SU-DHL-6 (cell line): ENCODE data around the gene POU6F2.

Experiments
- H2AFZ ChIP-seq: fragments of 200-600 bp; sonication (generic); 2 replicates; pipeline ENCODE4 v1.6.1; 2014; ENCODE audit warnings: low read depth, mild to moderate bottlenecking, moderate library complexity, mixed read lengths, antibody characterized with exemption, low read length; ENCODE audit not compliant: severe bottlenecking
- H3F3A ChIP-seq: fragments of 200-600 bp; shearing (Covaris generic); 2 replicates; pipeline ENCODE4 v1.6.0; 2016; ENCODE audit warnings: antibody characterized with exemption, mild to moderate bottlenecking; ENCODE audit not compliant: insufficient read depth
- H3K27ac ChIP-seq: fragments of 200-600 bp; sonication (generic); 2 replicates; pipeline ENCODE4 v1.5.1; 2016; ENCODE audit warnings: low read depth, mild to moderate bottlenecking, low read length, moderate library complexity, mixed read lengths
- H3K27me3 ChIP-seq: fragments of 200-600 bp; sonication (generic), shearing (Covaris generic); 2 replicates; pipeline ENCODE4 v1.6.0; 2014; ENCODE audit warnings: mild to moderate bottlenecking, low read length
- H3K36me3 ChIP-seq: fragments of 200-600 bp; sonication (generic); 2 replicates; pipeline ENCODE4 v1.6.1; 2014; ENCODE audit warnings: mild to moderate bottlenecking, low read length, mixed read lengths
- H3K4me2 ChIP-seq: fragments of 300-600, 200-600 bp; shearing (Covaris generic), sonication (generic); 2 replicates; pipeline ENCODE4 v1.6.0; 2014; ENCODE audit warnings: low read length, low read depth, mild to moderate bottlenecking; ENCODE audit not compliant: poor library complexity, severe bottlenecking
- H3K4me3 ChIP-seq: fragments of 200-600 bp; sonication (generic); 2 replicates; pipeline ENCODE4 v1.5.1; 2014; ENCODE audit warnings: antibody characterized with exemption, low read length, mild to moderate bottlenecking, mixed read lengths; ENCODE audit not compliant: insufficient read depth, poor library complexity, severe bottlenecking
- H3K79me2 ChIP-seq: fragments of 200-600 bp; sonication (generic); 2 replicates; pipeline ENCODE4 v1.6.1; 2014; ENCODE audit warnings: mild to moderate bottlenecking, low read length, moderate library complexity; ENCODE audit not compliant: insufficient read depth
- H3K9ac ChIP-seq: fragments of 200-600 bp; sonication (generic); 2 replicates; pipeline ENCODE4 v1.7.0; 2014; ENCODE audit warnings: mild to moderate bottlenecking, low read length
- H3K9me2 ChIP-seq: fragments of 200-600 bp; sonication (generic); replicated peaks from 2 replicates; pipeline ENCODE4 v1.6.1; 2014; ENCODE audit warnings: low read length; ENCODE audit not compliant: insufficient read depth
- H3K9me3 ChIP-seq: fragments of 200-600 bp; sonication (generic); 2 replicates; pipeline ENCODE4 v1.6.1; 2014; ENCODE audit warnings: low read length, mixed read lengths; ENCODE audit not compliant: insufficient read depth
- H4K20me1 ChIP-seq: fragments of 200-600 bp; sonication (generic); 2 replicates; pipeline ENCODE4 v1.6.1; 2014; ENCODE audit warnings: low read depth, mild to moderate bottlenecking, antibody characterized with exemption, low read length, moderate library complexity, mixed read lengths
- EZH2phosphoT487 ChIP-seq: fragments of 200-600 bp; sonication (generic), shearing (Covaris generic); conservative IDR thresholded peaks from 2 replicates; pipeline ENCODE4 v1.6.1; 2018; ENCODE audit warnings: mild to moderate bottlenecking, antibody characterized with exemption, low read length, moderate library complexity, mixed read lengths
- TF ChIP-seq, protein P1 (sequence below): fragments of 200-600 bp; sonication (generic); IDR thresholded peaks from one replicate; pipeline ENCODE4 v1.5.1; 2017; ENCODE audit warnings: antibody characterized with exemption, mild to moderate bottlenecking, low read length, moderate library complexity; ENCODE audit not compliant: insufficient read depth, poor library complexity, severe bottlenecking

POU6F2 gene

DNA sequence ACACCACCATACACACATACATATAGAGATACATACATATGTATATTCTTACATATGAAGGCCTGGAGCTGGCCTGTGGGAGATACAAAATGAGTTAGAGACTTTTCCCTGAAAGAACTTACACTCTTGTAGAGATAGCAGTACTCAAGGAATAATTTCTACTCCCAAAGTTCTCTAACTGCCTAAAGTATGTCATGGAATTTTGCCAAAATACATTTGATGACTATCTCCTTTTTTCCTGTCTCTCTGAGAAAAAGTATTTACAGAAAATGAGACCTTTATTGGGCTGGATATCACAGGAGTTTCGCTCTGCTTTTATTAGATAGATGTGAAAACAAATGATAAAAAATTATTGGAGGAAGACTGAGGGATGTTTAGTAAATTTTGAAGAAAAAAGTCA lies 220.1 kb downstream of the POU6F2 start:
- no peak overlapping the region for H3K9ac ChIP-seq
- H3K27ac ChIP-seq: no peak overlapping the region
- H3F3A ChIP-seq: no peaks in the 10 kb centered on the region
- no peak overlapping the region for H3K4me2 ChIP-seq
- no peaks in the 10 kb centered on the region for H3K9me3 ChIP-seq
- no peaks in the 10 kb centered on the region for H3K9me2 ChIP-seq
- no peak for TF ChIP-seq EZH2phosphoT487
- TF ChIP-seq, protein P1, sequence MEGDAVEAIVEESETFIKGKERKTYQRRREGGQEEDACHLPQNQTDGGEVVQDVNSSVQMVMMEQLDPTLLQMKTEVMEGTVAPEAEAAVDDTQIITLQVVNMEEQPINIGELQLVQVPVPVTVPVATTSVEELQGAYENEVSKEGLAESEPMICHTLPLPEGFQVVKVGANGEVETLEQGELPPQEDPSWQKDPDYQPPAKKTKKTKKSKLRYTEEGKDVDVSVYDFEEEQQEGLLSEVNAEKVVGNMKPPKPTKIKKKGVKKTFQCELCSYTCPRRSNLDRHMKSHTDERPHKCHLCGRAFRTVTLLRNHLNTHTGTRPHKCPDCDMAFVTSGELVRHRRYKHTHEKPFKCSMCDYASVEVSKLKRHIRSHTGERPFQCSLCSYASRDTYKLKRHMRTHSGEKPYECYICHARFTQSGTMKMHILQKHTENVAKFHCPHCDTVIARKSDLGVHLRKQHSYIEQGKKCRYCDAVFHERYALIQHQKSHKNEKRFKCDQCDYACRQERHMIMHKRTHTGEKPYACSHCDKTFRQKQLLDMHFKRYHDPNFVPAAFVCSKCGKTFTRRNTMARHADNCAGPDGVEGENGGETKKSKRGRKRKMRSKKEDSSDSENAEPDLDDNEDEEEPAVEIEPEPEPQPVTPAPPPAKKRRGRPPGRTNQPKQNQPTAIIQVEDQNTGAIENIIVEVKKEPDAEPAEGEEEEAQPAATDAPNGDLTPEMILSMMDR: no peak
- no peaks in the 10 kb centered on the region for H3K36me3 ChIP-seq
- no peaks in the 10 kb centered on the region for H3K27me3 ChIP-seq
- H2AFZ ChIP-seq: no peak overlapping the region
- no peak overlapping the region for H3K4me3 ChIP-seq
- H3K79me2 ChIP-seq: no peaks in the 10 kb centered on the region
- no peaks in the 10 kb centered on the region for H4K20me1 ChIP-seq

DNA sequence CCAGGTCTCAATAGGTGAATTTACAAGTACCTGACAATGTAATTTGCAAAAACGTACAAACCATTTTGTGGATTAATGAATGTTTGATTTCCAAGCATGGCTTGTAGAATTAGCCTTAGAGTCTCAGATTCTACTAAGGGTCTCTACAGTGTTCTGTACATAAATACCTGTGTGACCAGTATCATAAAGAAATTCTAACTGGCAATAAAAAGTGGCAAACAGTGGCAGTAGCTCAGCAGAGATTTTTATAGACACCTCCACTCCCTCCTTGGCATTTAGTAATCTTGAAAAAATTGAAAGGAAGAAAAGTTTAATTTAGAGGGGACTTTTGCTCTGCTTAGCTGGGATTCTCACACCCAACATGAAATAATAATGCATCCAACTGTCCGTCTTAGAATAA lies 220.8 kb downstream of the POU6F2 start:
- H3K9ac ChIP-seq: no peak overlapping the region
- H3K27ac ChIP-seq: no peak overlapping the region
- no peaks in the 10 kb centered on the region for H3K9me3 ChIP-seq
- H3K36me3 ChIP-seq: no peaks in the 10 kb centered on the region
- H3F3A ChIP-seq: no peaks in the 10 kb centered on the region
- no peaks in the 10 kb centered on the region for H3K9me2 ChIP-seq
- TF ChIP-seq EZH2phosphoT487: no peak
- TF ChIP-seq, protein P1: no peak
- H3K27me3 ChIP-seq: no peaks in the 10 kb centered on the region
- H2AFZ ChIP-seq: no peak overlapping the region
- no peaks in the 10 kb centered on the region for H4K20me1 ChIP-seq
- no peaks in the 10 kb centered on the region for H3K79me2 ChIP-seq
- no peak overlapping the region for H3K4me2 ChIP-seq
- H3K4me3 ChIP-seq: no peak overlapping the region

DNA sequence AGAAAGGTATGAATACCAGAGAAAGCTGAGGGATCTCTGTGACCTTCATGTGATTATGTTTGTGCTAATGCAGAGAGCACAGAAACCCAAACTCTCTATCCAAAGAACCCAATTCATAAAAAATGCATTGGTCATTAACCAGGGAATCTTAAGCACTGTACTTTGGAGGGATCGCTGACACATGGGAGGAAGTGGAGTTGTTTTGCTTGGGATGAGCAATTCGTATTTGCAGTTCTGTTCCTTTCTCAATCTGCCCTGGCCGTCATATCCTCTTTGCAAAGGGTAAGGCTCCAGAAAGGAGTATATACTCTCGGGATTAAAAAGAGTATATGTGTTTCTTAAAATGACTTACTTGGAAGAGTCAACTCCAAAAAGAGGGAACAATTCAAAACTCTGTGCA lies 221.3 kb downstream of the POU6F2 start:
- Histone ChIP-seq H3K4me3 (no peak overlapping the region), H3K27ac (no peak overlapping the region), H3K9me2 (no peaks in the 10 kb centered on the region), H3K36me3 (no peaks in the 10 kb centered on the region), H4K20me1 (no peaks in the 10 kb centered on the region), H3K27me3 (no peaks in the 10 kb centered on the region), H2AFZ (no peak overlapping the region), H3F3A (no peaks in the 10 kb centered on the region), H3K79me2 (no peaks in the 10 kb centered on the region), H3K9me3 (no peaks in the 10 kb centered on the region), H3K4me2 (no peak overlapping the region), H3K9ac (no peak overlapping the region)
- no peak for TF ChIP-seq EZH2phosphoT487
- TF ChIP-seq, protein P1: no peak
